IMR-90 (cell line): Measurements from ENCODE around the gene CAMKMT. TPM values are rescaled to one million over a fixed set of nuclear protein-coding genes. Genes with fewer than 3 reads are reported as not detected.

Experiments
- ATAC-seq: fragments of 200-7000 bp; cut with Tn5 transposase; 2 replicates; pipeline ENCODE4 v1.9.1; 2020; ENCODE audit warnings: low read depth, mild to moderate bottlenecking, moderate library complexity
- BruUV-seq: library from RNA; stranded (reverse); fragments of 400-500 nt; replicated peaks from 2 replicates; lab custom pipeline; 2021; lab: Mats Ljungman, UMichigan
- CTCF ChIA-PET: fragments of 300-600 bp; formaldehyde crosslinking; extraction: SDS; loops from one replicate; lab custom pipeline; 2021; ENCODE audit warnings: antibody characterized with exemption; lab: Yijun Ruan, JAX
- POLR2A ChIA-PET: fragments of 300-600 bp; sonication (Branson Sonifier 250); formaldehyde crosslinking; loops from one replicate; lab custom pipeline; 2022; ENCODE audit warnings: antibody characterized with exemption; ENCODE audit not compliant: unreplicated experiment; lab: Charles Lee
- DNase-seq: peaks from one replicate; pipeline ENCODE4 v3.0.0; 2013
- H2AFZ ChIP-seq: replicated peaks from 2 replicates; pipeline ENCODE3; 2013; ENCODE audit warnings: low read length, mild to moderate bottlenecking; ENCODE audit not compliant: poor library complexity
- H2AK5ac ChIP-seq: 2 replicates; pipeline ENCODE4 v1.6.1; 2013; ENCODE audit warnings: low read depth, low read length, inconsistent platforms
- H2AK9ac ChIP-seq: replicated peaks from 2 replicates; pipeline ENCODE3; 2013; ENCODE audit warnings: mild to moderate bottlenecking, low read depth, low read length, moderate library complexity; ENCODE audit not compliant: poor library complexity
- H2BK120ac ChIP-seq: 2 replicates; pipeline ENCODE4 v1.6.1; 2013; ENCODE audit warnings: low read depth, low read length, inconsistent platforms
- H2BK15ac ChIP-seq: 3 replicates; pipeline ENCODE4 v1.6.1; 2013; ENCODE audit warnings: low read depth, low read length, inconsistent platforms
- H2BK20ac ChIP-seq: 2 replicates; pipeline ENCODE4 v1.6.1; 2013; ENCODE audit warnings: low read depth, mild to moderate bottlenecking, inconsistent platforms, low read length, moderate library complexity
- H2BK5ac ChIP-seq: 2 replicates; pipeline ENCODE4 v1.6.1; 2013; ENCODE audit warnings: mild to moderate bottlenecking, low read depth, low read length, inconsistent platforms; ENCODE audit not compliant: poor library complexity, severe bottlenecking
- H3K14ac ChIP-seq: replicated peaks from 2 replicates; pipeline ENCODE4 v1.6.1; 2013; ENCODE audit warnings: low read depth, low read length, inconsistent platforms
- H3K18ac ChIP-seq: 2 replicates; pipeline ENCODE4 v1.6.1; 2013; ENCODE audit warnings: low read depth, low read length, control low read depth
- H3K23ac ChIP-seq: 2 replicates; pipeline ENCODE4 v1.6.1; 2013; ENCODE audit warnings: low read depth, low read length, inconsistent platforms
- H3K27ac ChIP-seq: 2 replicates; pipeline ENCODE4 v1.5.1; 2013; ENCODE audit warnings: mild to moderate bottlenecking, control low read depth, low read length; ENCODE audit not compliant: insufficient read depth
- H3K27me3 ChIP-seq: 2 replicates; pipeline ENCODE4 v1.6.1; 2013; ENCODE audit warnings: low read length; ENCODE audit not compliant: control insufficient read depth, insufficient read depth
- H3K36me3 ChIP-seq: 2 replicates; pipeline ENCODE4 v1.6.1; 2013; ENCODE audit warnings: low read length, mixed read lengths; ENCODE audit not compliant: control insufficient read depth, insufficient read depth
- H3K4ac ChIP-seq: 2 replicates; pipeline ENCODE4 v1.6.1; 2013; ENCODE audit warnings: low read depth, low read length, inconsistent platforms
- H3K4me1 ChIP-seq: 2 replicates; pipeline ENCODE4 v1.6.1; 2013; ENCODE audit warnings: low read length, mixed read lengths; ENCODE audit not compliant: control insufficient read depth, insufficient read depth
- H3K4me2 ChIP-seq: 2 replicates; pipeline ENCODE4 v1.6.1; 2013; ENCODE audit warnings: low read depth, mild to moderate bottlenecking, control low read depth, low read length, moderate library complexity
- H3K4me3 ChIP-seq: 2 replicates; pipeline ENCODE4 v1.5.1; 2013; ENCODE audit warnings: low read depth, mild to moderate bottlenecking, control low read depth, low read length, moderate library complexity; ENCODE audit not compliant: insufficient read depth
- H3K56ac ChIP-seq: 2 replicates; pipeline ENCODE4 v1.6.1; 2013; ENCODE audit warnings: low read length, inconsistent platforms; ENCODE audit not compliant: insufficient read depth; ENCODE audit errors: extremely low read depth
- H3K79me1 ChIP-seq, 2 experiments: 2 replicates each; pipeline ENCODE4 v1.6.1; 2013; ENCODE audit warnings: low read length in 2 of 2, inconsistent platforms in 1 of 2, low read depth in 1 of 2
- H3K9ac ChIP-seq: 2 replicates; pipeline ENCODE4 v1.6.1; 2013; ENCODE audit warnings: low read depth, low read length, control low read depth
- H3K9me1 ChIP-seq: 2 replicates; pipeline ENCODE4 v1.6.1; 2013; ENCODE audit warnings: low read length, inconsistent platforms; ENCODE audit not compliant: insufficient read depth
- H3K9me3 ChIP-seq: 2 replicates; pipeline ENCODE4 v1.6.1; 2013; ENCODE audit warnings: low read length; ENCODE audit not compliant: control insufficient read depth, insufficient read depth
- H4K20me1 ChIP-seq: 2 replicates; pipeline ENCODE4 v1.6.1; 2013; ENCODE audit warnings: low read length, inconsistent platforms; ENCODE audit not compliant: insufficient read depth
- H4K5ac ChIP-seq: 2 replicates; pipeline ENCODE4 v1.6.1; 2013; ENCODE audit warnings: mild to moderate bottlenecking, low read depth, low read length, control low read depth
- H4K8ac ChIP-seq, 2 experiments: 2 replicates each; pipeline ENCODE4 v1.6.1; 2013; ENCODE audit warnings: low read depth in 2 of 2, low read length in 2 of 2, control low read depth in 1 of 2, inconsistent platforms in 1 of 2
- H4K91ac ChIP-seq: 2 replicates; pipeline ENCODE4 v1.6.1; 2013; ENCODE audit warnings: low read depth, low read length, inconsistent platforms; ENCODE audit not compliant: insufficient read depth
- CEBPB ChIP-seq: IDR thresholded peaks from 2 replicates; pipeline ENCODE4 v1.6.1; 2012; ENCODE audit warnings: low read depth, low read length, improper control_type of control experiment
- CHD1 ChIP-seq: IDR thresholded peaks from 2 replicates; pipeline ENCODE4 v1.6.1; 2012; ENCODE audit warnings: low read depth, low read length, improper control_type of control experiment
- MXI1 ChIP-seq: IDR thresholded peaks from 2 replicates; pipeline ENCODE4 v1.6.1; 2012; ENCODE audit warnings: low read depth, mild to moderate bottlenecking, low read length, moderate library complexity, borderline replicate concordance
- POLR2A ChIP-seq: IDR thresholded peaks from 2 replicates; pipeline ENCODE4 v1.6.1; 2012; ENCODE audit warnings: mild to moderate bottlenecking, low read depth, low read length
- RAD21 ChIP-seq: IDR thresholded peaks from 2 replicates; pipeline ENCODE4 v1.6.1; 2012; ENCODE audit warnings: low read length, improper control_type of control experiment
- WGBS, 2 experiments: methylation state at CpG; one replicate each; pipeline versions ENCODE4 v1.1.5 to v1.1.7; 2013; ENCODE audit warnings: missing lambda C conversion rate in 2 of 2; ENCODE audit not compliant: insufficient read length in 1 of 2; ENCODE audit errors: extremely low coverage in 2 of 2; 5-methylcytosine and 5-hydroxymethylcytosine counted together
- dilution Hi-C: fragments of 300-500 bp; cut with HindIII; formaldehyde crosslinking; loops from one replicate; pipeline ENCODE4 v1.14.3; 2018; ENCODE audit warnings: low sequenced_read_pairs; ENCODE audit not compliant: unreplicated experiment
- in situ Hi-C: fragments of 300-500 bp; cut with MboI; formaldehyde crosslinking; loops from 3 replicates; pipeline ENCODE4 v1.14.3; 2019; ENCODE audit warnings: low sequenced_read_pairs, inconsistent platforms, mixed read lengths
- intact Hi-C: fragments of 100-400 bp; cut with micrococcal nuclease; formaldehyde crosslinking; loops from 2 replicates; pipeline ENCODE4 v1.10.0; 2022
- polyA plus RNA-seq, 3 experiments: library from polyadenylated mRNA; depleted of rRNA; stranded (reverse); fragments of >200 nt; gene quantifications; 2 replicates each; pipeline ENCODE4 v1.2.3, GENCODE V29; 2012; ENCODE audit warnings: low replicate concordance in 1 of 3
- total RNA-seq: library from RNA; depleted of rRNA; stranded (reverse); fragments of >200 nt; gene quantifications from 2 replicates; pipeline ENCODE4 v1.2.3, GENCODE V29; 2012

CAMKMT gene
- total and polyA plus RNA-seq, 2 of the 4 experiments (the other 2 are of a cell fraction), result 4.4 to 6.8 TPM

GRCh38 chr2:44772669-44773378 lies 411.1 kb downstream of the CAMKMT start:
- H4K8ac ChIP-seq, result no peak overlapping the region
- H2BK15ac ChIP-seq, result no peak overlapping the region
- no peak overlapping the region for H3K27ac ChIP-seq
- POLR2A ChIA-PET, result no interaction called here
- no peak overlapping the region for H3K9ac ChIP-seq
- no peak overlapping the region for H2BK5ac ChIP-seq
- no peak overlapping the region for H3K4ac ChIP-seq
- in situ Hi-C loops, result no loop called here
- no TSS peak for BruUV-seq
- no peak overlapping the region for H3K14ac ChIP-seq
- no peak overlapping the region for H2AK5ac ChIP-seq
- H3K4me1 ChIP-seq, result no peaks in the 10 kb centered on the region
- no peak overlapping the region for H4K5ac ChIP-seq
- H2BK20ac ChIP-seq, result no peak overlapping the region
- no peak overlapping the region for H3K4me2 ChIP-seq
- DNase-seq (no peak), ATAC-seq (no peak)
- TF ChIP-seq MXI1 (no peak), CEBPB (no peak), CHD1 (no peak), POLR2A (no peak), RAD21 (no peak)
- intact Hi-C loops, result no loop called here
- WGBS, 2 experiments, result no CpG with 5 or more reads among the region's 2 CpGs
- H3K9me1 ChIP-seq, result no peaks in the 10 kb centered on the region
- no peak overlapping the region for H2AK9ac ChIP-seq
- no peak overlapping the region for H3K23ac ChIP-seq
- 0 out of 2 replicates have a peak, but pooled peaks cover under 1% of the 10 kb centered on the region for H3K9me3 ChIP-seq
- no peak overlapping the region for H3K18ac ChIP-seq
- no peaks in the 10 kb centered on the region for H3K79me1 ChIP-seq
- no peaks in the 10 kb centered on the region for H3K36me3 ChIP-seq
- H4K91ac ChIP-seq, result no peak overlapping the region
- no peak overlapping the region for H3K4me3 ChIP-seq
- H2AFZ ChIP-seq, result no peak overlapping the region
- H3K27me3 ChIP-seq, result peaks cover 31% of the 10 kb centered on the region
- CTCF ChIA-PET, result interaction anchor here (0.7 kb wide), 1 partner anchor 293 kb away, joined by 3 read pairs; no protein-coding TSS in a partner anchor
- dilution Hi-C loops, result no loop called here
- H2BK120ac ChIP-seq, result no peak overlapping the region
- H4K20me1 ChIP-seq, result no peaks in the 10 kb centered on the region
- H3K56ac ChIP-seq, result no peak overlapping the region
